Measurements from ENCODE around the gene ERBIN.
"Not testable (repeated sequence)": the region's sequence is repeated elsewhere in the genome, so short reads cannot be mapped to it uniquely, and the experiment has no call there.

The ERBIN gene

GRCh38 chr5:65955746-65956145, 29.4 kb downstream of the ERBIN start:
- no peaks in the 10 kb centered on the region for H3K36me3 ChIP-seq (ENCODE audit: insufficient read depth, low read length)
- no peak overlapping the region for H3K9ac ChIP-seq (ENCODE audit: low read depth, low read length)
- peaks cover 1% of the 10 kb centered on the region; the same call in 1 of the 2 replicates for H3K4me1 ChIP-seq (ENCODE audit: insufficient read depth, low read length)
- H3K9me3 ChIP-seq (ENCODE audit: control insufficient read depth, insufficient read depth, low read length) = no peaks in the 10 kb centered on the region

GRCh38 chr5:65957703-65958102, 31.3 kb downstream of the ERBIN start:
- not testable (repeated sequence) for H3K4me1 ChIP-seq (ENCODE audit: insufficient read depth, low read length); H3K9ac ChIP-seq (ENCODE audit: low read depth, low read length); H3K36me3 ChIP-seq (ENCODE audit: insufficient read depth, low read length); H3K9me3 ChIP-seq (ENCODE audit: control insufficient read depth, insufficient read depth, low read length)

- H3K4me1 ChIP-seq (ENCODE audit: insufficient read depth, low read length) = peaks cover 3% of the 10 kb centered on the region; the same call in 1 of the 2 replicates
- no peaks in the 10 kb centered on the region for H3K9me3 ChIP-seq (ENCODE audit: control insufficient read depth, insufficient read depth, low read length)
- no peaks in the 10 kb centered on the region for H3K36me3 ChIP-seq (ENCODE audit: insufficient read depth, low read length)
- H3K9ac ChIP-seq (ENCODE audit: low read depth, low read length) = no peak overlapping the region
Measured at GRCh38 chr5:65961633-65962032, 35.3 kb downstream of the ERBIN start.

GRCh38 chr5:65967288-65968066, 41.1 kb downstream of the ERBIN start:
- H3K4me1 ChIP-seq (ENCODE audit: insufficient read depth, low read length) = peaks cover 9% of the 10 kb centered on the region; the same call in 1 of the 2 replicates
- no peaks in the 10 kb centered on the region for H3K9me3 ChIP-seq (ENCODE audit: control insufficient read depth, insufficient read depth, low read length)
- no peak overlapping the region for H3K9ac ChIP-seq (ENCODE audit: low read depth, low read length)
- no peaks in the 10 kb centered on the region for H3K36me3 ChIP-seq (ENCODE audit: insufficient read depth, low read length)

- H3K9me3 ChIP-seq (ENCODE audit: control insufficient read depth, insufficient read depth, low read length) = peaks cover 4% of the 10 kb centered on the region; the same call in 1 of the 2 replicates
- peaks cover 9% of the 10 kb centered on the region; the same call in 1 of the 2 replicates for H3K4me1 ChIP-seq (ENCODE audit: insufficient read depth, low read length)
- H3K36me3 ChIP-seq (ENCODE audit: insufficient read depth, low read length) = no peaks in the 10 kb centered on the region
- H3K9ac ChIP-seq (ENCODE audit: low read depth, low read length) = no peak overlapping the region
Measured at GRCh38 chr5:65969539-65970393, 43.4 kb downstream of the ERBIN start.

GRCh38 chr5:65970481-65971367, 44.3 kb downstream of the ERBIN start:
- Histone ChIP-seq H3K9ac (ENCODE audit: low read depth, low read length) (no peak overlapping the region), H3K4me1 (ENCODE audit: insufficient read depth, low read length) (peaks cover 9% of the 10 kb centered on the region; the same call in 1 of the 2 replicates), H3K9me3 (ENCODE audit: control insufficient read depth, insufficient read depth, low read length) (peaks cover 4% of the 10 kb centered on the region; the same call in 1 of the 2 replicates), H3K36me3 (ENCODE audit: insufficient read depth, low read length) (no peaks in the 10 kb centered on the region)

- H3K9ac ChIP-seq (ENCODE audit: low read depth, low read length) = no peak overlapping the region
- H3K36me3 ChIP-seq (ENCODE audit: insufficient read depth, low read length) = no peaks in the 10 kb centered on the region
Measured at GRCh38 chr5:65971643-65972042, 45.3 kb downstream of the ERBIN start.

GRCh38 chr5:65972896-65973295, 46.5 kb downstream of the ERBIN start:
- H3K36me3 ChIP-seq (ENCODE audit: insufficient read depth, low read length); H3K4me1 ChIP-seq (ENCODE audit: insufficient read depth, low read length); H3K9ac ChIP-seq (ENCODE audit: low read depth, low read length); H3K9me3 ChIP-seq (ENCODE audit: control insufficient read depth, insufficient read depth, low read length): not testable (repeated sequence)

More at GRCh38 chr5:65971643-65972042, 45.3 kb downstream of the ERBIN start:
- Histone ChIP-seq H3K4me1 (ENCODE audit: insufficient read depth, low read length) (peaks cover 9% of the 10 kb centered on the region; the same call in 1 of the 2 replicates), H3K9me3 (ENCODE audit: control insufficient read depth, insufficient read depth, low read length) (peaks cover 4% of the 10 kb centered on the region; the same call in 1 of the 2 replicates)

- Histone ChIP-seq H3K9me3 (ENCODE audit: control insufficient read depth, insufficient read depth, low read length) (peaks cover 12% of the 10 kb centered on the region; the same call in 1 of the 2 replicates), H3K9ac (ENCODE audit: low read depth, low read length) (no peak overlapping the region), H3K36me3 (ENCODE audit: insufficient read depth, low read length) (no peaks in the 10 kb centered on the region), H3K4me1 (ENCODE audit: insufficient read depth, low read length) (peaks cover 15% of the 10 kb centered on the region)
Measured at GRCh38 chr5:65978251-65978650, 51.9 kb downstream of the ERBIN start.

- Histone ChIP-seq H3K9me3 (ENCODE audit: control insufficient read depth, insufficient read depth, low read length) (peaks cover 8% of the 10 kb centered on the region; the same call in 1 of the 2 replicates), H3K36me3 (ENCODE audit: insufficient read depth, low read length) (no peaks in the 10 kb centered on the region), H3K9ac (ENCODE audit: low read depth, low read length) (no peak overlapping the region), H3K4me1 (ENCODE audit: insufficient read depth, low read length) (peaks cover 15% of the 10 kb centered on the region)
Measured at GRCh38 chr5:65981548-65981947, 55.2 kb downstream of the ERBIN start.

- Histone ChIP-seq H3K9me3 (ENCODE audit: control insufficient read depth, insufficient read depth, low read length) (peaks cover 8% of the 10 kb centered on the region; the same call in 1 of the 2 replicates), H3K9ac (ENCODE audit: low read depth, low read length) (no peak overlapping the region), H3K4me1 (ENCODE audit: insufficient read depth, low read length) (peaks cover 15% of the 10 kb centered on the region), H3K36me3 (ENCODE audit: insufficient read depth, low read length) (no peaks in the 10 kb centered on the region)
Measured at GRCh38 chr5:65981969-65982619, 55.7 kb downstream of the ERBIN start.

- Histone ChIP-seq H3K9ac (ENCODE audit: low read depth, low read length) (no peak overlapping the region), H3K4me1 (ENCODE audit: insufficient read depth, low read length) (peaks cover 15% of the 10 kb centered on the region), H3K9me3 (ENCODE audit: control insufficient read depth, insufficient read depth, low read length) (peaks cover 8% of the 10 kb centered on the region; the same call in 1 of the 2 replicates), H3K36me3 (ENCODE audit: insufficient read depth, low read length) (no peaks in the 10 kb centered on the region)
Measured at GRCh38 chr5:65982635-65983034, 56.3 kb downstream of the ERBIN start.

- no peaks in the 10 kb centered on the region; the same call in 1 of the 2 replicates for H3K36me3 ChIP-seq (ENCODE audit: insufficient read depth, low read length)
- no peak overlapping the region for H3K9ac ChIP-seq (ENCODE audit: low read depth, low read length)
- peaks cover 15% of the 10 kb centered on the region for H3K4me1 ChIP-seq (ENCODE audit: insufficient read depth, low read length)
- H3K9me3 ChIP-seq (ENCODE audit: control insufficient read depth, insufficient read depth, low read length) = no peaks in the 10 kb centered on the region; the same call in 1 of the 2 replicates
Measured at GRCh38 chr5:65984098-65984885, 57.9 kb downstream of the ERBIN start.
